OCI-LY3 (cell line): ENCODE data around the gene TTYH3.
"Not testable (repeated sequence)": the region's sequence is repeated elsewhere in the genome, so short reads cannot be mapped to it uniquely, and the experiment has no call there.

Experiments used
- H2AFZ ChIP-seq: fragments of 200-600, 300-600 bp; shearing (Covaris generic); 2 replicates; pipeline ENCODE4 v1.6.0; 2014; ENCODE audit warnings: antibody characterized with exemption, low read depth, low read length
- H3K27ac ChIP-seq: fragments of 200-600, 300-600 bp; sonication (generic); 2 replicates; pipeline ENCODE4 v1.5.1; 2014; ENCODE audit warnings: mild to moderate bottlenecking, low read length, moderate library complexity, mixed read lengths
- H3K27me3 ChIP-seq: fragments of 200-600, 300-600 bp; sonication (generic); 2 replicates; pipeline ENCODE4 v1.6.1; 2014; ENCODE audit warnings: low read depth, low read length, mixed read lengths
- H3K36me3 ChIP-seq: fragments of 200-600, 300-600 bp; sonication (generic); replicated peaks from 2 replicates; pipeline ENCODE3; 2014; ENCODE audit warnings: low read depth, low read length, mixed read lengths
- H3K4me1 ChIP-seq: fragments of 300-600, 200-600 bp; sonication (generic); 2 replicates; pipeline ENCODE4 v1.6.1; 2014; ENCODE audit warnings: low read length, mixed read lengths
- H3K4me2 ChIP-seq: fragments of 200-600, 300-600 bp; sonication (generic); 2 replicates; pipeline ENCODE4 v1.6.1; 2014; ENCODE audit warnings: low read length, mixed read lengths
- H3K4me3 ChIP-seq: fragments of 300-600, 200-600 bp; sonication (generic); 2 replicates; pipeline ENCODE4 v1.5.1; 2014; ENCODE audit warnings: antibody characterized with exemption, mild to moderate bottlenecking, low read length, moderate library complexity
- H3K79me2 ChIP-seq: fragments of 300-600, 200-600 bp; shearing (Covaris generic); 2 replicates; pipeline ENCODE4 v1.6.1; 2014; ENCODE audit warnings: mild to moderate bottlenecking, low read length, mixed read lengths
- H3K9ac ChIP-seq: fragments of 300-600, 200-600 bp; shearing (Covaris generic); 2 replicates; pipeline ENCODE4 v1.6.0; 2014; ENCODE audit warnings: mild to moderate bottlenecking, low read length, moderate library complexity
- H3K9me3 ChIP-seq: fragments of 200-600, 300-600 bp; shearing (Covaris generic); 2 replicates; pipeline ENCODE4 v1.6.1; 2014; ENCODE audit warnings: low read length, mixed read lengths; ENCODE audit not compliant: insufficient read depth
- H4K20me1 ChIP-seq: fragments of 200-600, 300-600 bp; sonication (generic); 2 replicates; pipeline ENCODE4 v1.6.1; 2016; ENCODE audit warnings: low read length, mixed read lengths; ENCODE audit not compliant: insufficient read depth
- EZH2phosphoT487 ChIP-seq: fragments of 200-600 bp; shearing (Covaris generic); IDR thresholded peaks from 2 replicates; pipeline ENCODE4 v1.6.1; 2018; ENCODE audit warnings: antibody characterized with exemption, mixed run types, low read depth
- TF ChIP-seq, protein P1 (sequence below): fragments of 200-600, 300-600 bp; sonication (generic); IDR thresholded peaks from 2 replicates; pipeline ENCODE4 v1.5.1; 2014; ENCODE audit warnings: antibody characterized with exemption, low read length, low read depth

Gene TTYH3

DNA sequence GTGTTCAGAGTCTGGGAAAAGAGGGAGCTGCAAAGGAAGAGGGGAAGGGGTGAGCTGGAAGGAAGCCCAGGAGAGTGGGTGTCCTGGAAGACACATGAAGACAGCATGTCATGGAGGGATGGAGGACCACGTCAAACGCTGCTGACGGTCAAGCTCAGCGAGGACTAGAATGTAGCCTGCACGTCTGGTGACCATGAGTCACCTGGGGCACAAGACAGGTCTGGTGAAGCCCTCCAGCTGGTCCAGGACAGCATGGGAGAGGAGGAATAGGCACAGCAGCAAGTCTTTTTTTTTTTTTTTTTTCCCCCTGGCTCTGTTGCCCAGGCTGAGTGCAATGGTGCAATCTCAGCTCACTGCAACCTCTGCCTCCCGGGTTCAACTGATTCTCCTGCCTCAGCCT is 36.6 kb downstream of the TTYH3 start:
- no peak overlapping the region for H3K9ac ChIP-seq
- no peaks in the 10 kb centered on the region for H4K20me1 ChIP-seq
- no peaks in the 10 kb centered on the region for H3K9me3 ChIP-seq
- no peak overlapping the region for H3K4me3 ChIP-seq
- peaks cover 6% of the 10 kb centered on the region; the same call in 1 of the 2 replicates for H3K4me1 ChIP-seq
- no peaks in the 10 kb centered on the region for H3K79me2 ChIP-seq
- H3K36me3 ChIP-seq, result no peaks in the 10 kb centered on the region
- H3K27ac ChIP-seq, result no peak overlapping the region
- H3K4me2 ChIP-seq, result no peak overlapping the region
- no peak overlapping the region for H2AFZ ChIP-seq
- TF ChIP-seq EZH2phosphoT487, result no peak
- TF ChIP-seq, protein P1, sequence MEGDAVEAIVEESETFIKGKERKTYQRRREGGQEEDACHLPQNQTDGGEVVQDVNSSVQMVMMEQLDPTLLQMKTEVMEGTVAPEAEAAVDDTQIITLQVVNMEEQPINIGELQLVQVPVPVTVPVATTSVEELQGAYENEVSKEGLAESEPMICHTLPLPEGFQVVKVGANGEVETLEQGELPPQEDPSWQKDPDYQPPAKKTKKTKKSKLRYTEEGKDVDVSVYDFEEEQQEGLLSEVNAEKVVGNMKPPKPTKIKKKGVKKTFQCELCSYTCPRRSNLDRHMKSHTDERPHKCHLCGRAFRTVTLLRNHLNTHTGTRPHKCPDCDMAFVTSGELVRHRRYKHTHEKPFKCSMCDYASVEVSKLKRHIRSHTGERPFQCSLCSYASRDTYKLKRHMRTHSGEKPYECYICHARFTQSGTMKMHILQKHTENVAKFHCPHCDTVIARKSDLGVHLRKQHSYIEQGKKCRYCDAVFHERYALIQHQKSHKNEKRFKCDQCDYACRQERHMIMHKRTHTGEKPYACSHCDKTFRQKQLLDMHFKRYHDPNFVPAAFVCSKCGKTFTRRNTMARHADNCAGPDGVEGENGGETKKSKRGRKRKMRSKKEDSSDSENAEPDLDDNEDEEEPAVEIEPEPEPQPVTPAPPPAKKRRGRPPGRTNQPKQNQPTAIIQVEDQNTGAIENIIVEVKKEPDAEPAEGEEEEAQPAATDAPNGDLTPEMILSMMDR, result no peak
- no peaks in the 10 kb centered on the region; the same call in 1 of the 2 replicates for H3K27me3 ChIP-seq

DNA sequence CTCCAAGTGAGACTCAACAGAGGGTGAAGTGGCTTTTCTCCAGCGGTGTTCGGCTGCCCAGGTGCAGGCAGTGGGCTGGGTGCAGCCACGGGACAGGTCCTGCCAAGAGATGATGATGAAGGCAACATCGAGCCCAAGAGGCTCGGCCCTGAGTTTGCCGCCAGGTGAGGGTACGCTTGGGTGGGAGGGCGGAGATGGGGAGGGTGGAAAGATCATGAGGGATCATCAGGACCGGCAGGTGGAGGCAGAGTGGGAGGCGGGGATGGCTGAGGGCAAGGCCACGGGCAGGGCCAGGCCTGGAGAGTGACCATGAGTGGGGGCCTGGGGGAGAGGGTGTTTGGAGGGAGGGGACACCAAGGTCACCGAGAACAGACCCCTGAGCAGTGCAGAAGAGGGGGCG is 38.4 kb downstream of the TTYH3 start:
- Histone ChIP-seq H4K20me1 (no peaks in the 10 kb centered on the region), H2AFZ (no peak overlapping the region), H3K9ac (no peak overlapping the region), H3K9me3 (no peaks in the 10 kb centered on the region), H3K27me3 (no peaks in the 10 kb centered on the region; the same call in 1 of the 2 replicates), H3K4me3 (no peak overlapping the region), H3K27ac (no peak overlapping the region), H3K4me1 (peaks cover 6% of the 10 kb centered on the region; the same call in 1 of the 2 replicates), H3K79me2 (no peaks in the 10 kb centered on the region), H3K36me3 (no peaks in the 10 kb centered on the region), H3K4me2 (no peak overlapping the region)
- no peak for TF ChIP-seq EZH2phosphoT487
- TF ChIP-seq, protein P1, result no peak

DNA sequence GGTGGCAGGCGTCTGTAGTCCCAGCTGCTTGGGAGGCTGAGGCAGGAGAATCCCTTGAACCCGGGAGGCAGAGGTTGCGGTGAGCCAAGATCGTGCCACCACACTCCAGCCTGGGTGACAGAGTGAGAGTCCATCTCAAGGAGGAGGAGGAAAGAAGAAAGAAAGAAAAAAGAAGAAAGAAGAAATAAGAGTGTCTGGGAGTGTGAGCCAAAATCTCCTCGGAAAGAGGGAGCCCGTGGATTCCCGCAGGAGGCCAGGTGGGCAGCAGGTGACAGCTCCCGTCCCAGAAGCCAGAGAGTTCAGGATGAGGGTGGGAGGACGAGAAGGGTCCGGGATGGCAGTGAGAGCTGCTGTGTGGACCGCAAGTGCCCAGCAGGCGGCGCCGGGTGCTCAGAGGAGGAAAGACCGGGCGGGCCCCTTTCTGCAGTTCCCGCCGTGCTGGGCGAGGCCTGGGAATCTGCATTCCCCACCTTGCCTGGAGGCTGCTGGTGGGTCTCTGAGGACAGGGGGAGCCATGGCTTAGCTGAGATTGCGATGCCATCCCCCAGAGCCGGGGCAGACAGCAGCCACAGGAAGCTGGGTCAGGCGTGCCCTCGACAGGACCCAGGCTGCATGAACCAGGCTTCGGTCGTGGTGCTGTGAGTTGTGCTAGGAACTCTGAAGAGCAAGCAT is 39.1 kb downstream of the TTYH3 start:
- TF ChIP-seq EZH2phosphoT487, result no peak
- TF ChIP-seq, protein P1, result peak; percentile 69
- Histone ChIP-seq H4K20me1 (no peaks in the 10 kb centered on the region), H2AFZ (no peak overlapping the region)

DNA sequence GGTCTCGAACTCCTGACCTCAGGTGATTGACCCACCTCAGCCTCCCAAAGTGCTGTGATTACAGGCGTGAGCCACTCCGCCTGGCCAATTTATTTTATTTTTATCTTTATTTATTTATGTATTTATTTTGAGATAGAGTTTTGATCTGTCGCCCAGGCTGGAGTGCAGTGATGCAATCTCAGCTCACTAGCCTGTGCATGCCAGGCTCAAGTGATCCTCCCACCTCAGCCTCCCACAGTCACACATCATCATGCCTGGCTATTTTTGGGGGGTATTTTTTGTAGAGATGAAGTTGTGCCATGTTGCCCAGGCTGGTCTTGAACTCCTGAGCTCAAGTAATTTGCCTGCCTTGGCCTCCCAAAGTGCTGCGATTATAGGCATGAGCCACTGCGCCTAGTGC is 41.4 kb downstream of the TTYH3 start:
- not testable (repeated sequence) for H3K27ac ChIP-seq, H3K4me1 ChIP-seq, H3K9ac ChIP-seq, H3K79me2 ChIP-seq, H3K27me3 ChIP-seq, H3K4me3 ChIP-seq, H2AFZ ChIP-seq, H3K9me3 ChIP-seq, H4K20me1 ChIP-seq, H3K36me3 ChIP-seq, H3K4me2 ChIP-seq

More for the DNA sequence above, 39.1 kb downstream of the TTYH3 start:
- Histone ChIP-seq H3K79me2 (no peaks in the 10 kb centered on the region), H3K9ac (no peak overlapping the region), H3K4me2 (peak overlapping the region; percentile 61), H3K4me3 (peak overlapping the region; percentile 40), H3K9me3 (no peaks in the 10 kb centered on the region), H3K4me1 (peaks cover 6% of the 10 kb centered on the region; the same call in 1 of the 2 replicates), H3K36me3 (no peaks in the 10 kb centered on the region), H3K27me3 (no peaks in the 10 kb centered on the region; the same call in 1 of the 2 replicates), H3K27ac (no peak overlapping the region)
